Posterior vena cava (tissue), 2 donors: Measurements from ENCODE around the gene MARCHF2. TPM values are rescaled to one million over a fixed set of nuclear protein-coding genes. Genes with fewer than 3 reads are reported as not detected.

Experiments
- DNase-seq: peaks from one replicate; pipeline ENCODE4 v3.0.0-alpha.2; 2020; ENCODE audit warnings: low spot score
- intact Hi-C, 2 donors: fragments of 100-400 bp; cut with DNase I; formaldehyde crosslinking; loops; one replicate each; pipeline versions ENCODE4 v1.14.1 to v1.14.2; 2022 to 2023
- total RNA-seq, 2 donors: library from RNA; stranded (reverse); fragmentation: NEBNext Ultra II Directional; extraction: Animal tissue kit (Norgen Biotek cat#: 25700); gene quantifications; one replicate each; pipeline ENCODE4 v1.2.1, GENCODE V29; 2021
- donor health status: DM: yes; HTN: yes; CAD: no.
- donor health status: DM: yes; HTN: yes; CAD: no.

The MARCHF2 gene
- total RNA-seq, 2 donors from 2014 or later, result 50.3 to 57.6 TPM

GRCh38 chr19:8461376-8461775 lies 48.3 kb downstream of the MARCHF2 start:
- DNase-seq, result no peak
- intact Hi-C loops, result no loop called here

- intact Hi-C loops, result no loop called here
- no peak for DNase-seq
Observed at GRCh38 chr19:8461891-8462290, 48.8 kb downstream of the MARCHF2 start.

GRCh38 chr19:8462571-8462970 lies 49.5 kb downstream of the MARCHF2 start:
- intact Hi-C loops, result no loop called here
- DNase-seq, result no peak

- intact Hi-C loops, result no loop called here
- no peak for DNase-seq
Observed at GRCh38 chr19:8463365-8463764, 50.3 kb downstream of the MARCHF2 start.

- intact Hi-C loops, result no loop called here
- no peak for DNase-seq
Observed at GRCh38 chr19:8466018-8466417, 52.9 kb downstream of the MARCHF2 start.

DNA sequence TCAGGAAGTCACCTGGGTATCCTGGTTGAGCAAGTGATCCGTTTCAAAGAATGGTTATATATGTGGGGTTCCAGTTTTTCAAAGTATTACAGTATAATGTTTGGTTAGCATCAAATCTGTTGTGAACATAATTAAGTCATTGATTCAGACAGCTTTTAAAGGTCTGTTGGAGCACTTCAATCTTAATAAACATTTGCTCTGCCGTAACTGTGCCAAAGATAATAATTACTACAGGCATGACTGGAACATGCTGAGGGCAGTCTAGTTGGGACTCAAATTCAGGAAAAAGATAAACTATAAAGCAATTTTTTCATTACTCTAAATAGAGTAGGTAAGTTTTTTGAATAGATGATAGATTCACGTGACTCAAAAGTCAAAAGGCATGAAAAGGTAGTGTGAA lies 55.0 kb downstream of the MARCHF2 start:
- no peak for DNase-seq
- intact Hi-C loops, result no loop called here

DNA sequence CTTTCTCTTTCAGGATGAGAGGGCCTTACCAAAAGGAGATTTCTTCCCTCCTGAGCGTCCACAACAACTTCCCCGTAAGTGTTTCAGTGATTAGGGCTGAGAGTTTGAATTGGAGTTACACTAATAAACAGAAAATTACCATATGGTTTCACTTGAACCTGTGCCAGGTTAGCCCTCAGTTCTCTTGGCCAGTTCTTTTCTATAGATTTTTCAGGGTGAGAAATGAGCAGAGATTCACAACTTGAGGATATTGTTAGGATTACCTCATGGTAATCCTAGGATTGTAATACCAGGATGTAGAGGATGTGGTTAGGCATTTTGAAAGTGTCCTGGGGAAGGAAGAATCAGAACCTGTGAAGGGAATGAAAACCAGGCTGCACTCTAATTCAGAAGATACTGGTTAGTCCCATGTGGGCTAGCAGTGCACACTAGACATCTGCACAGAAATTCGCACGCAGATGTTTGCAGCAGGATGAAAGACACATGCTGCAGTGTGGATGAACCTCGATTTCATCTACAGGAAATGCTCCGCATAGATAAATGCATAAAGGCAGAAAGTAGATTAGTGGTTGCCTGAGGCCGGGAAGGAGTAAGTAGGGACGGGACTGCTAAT lies 55.8 kb downstream of the MARCHF2 start:
- DNase-seq, result no peak
- intact Hi-C loops, result no loop called here

GRCh38 chr19:8469613-8470368 lies 56.7 kb downstream of the MARCHF2 start:
- DNase-seq, result no peak
- intact Hi-C loops, result no loop called here

DNA sequence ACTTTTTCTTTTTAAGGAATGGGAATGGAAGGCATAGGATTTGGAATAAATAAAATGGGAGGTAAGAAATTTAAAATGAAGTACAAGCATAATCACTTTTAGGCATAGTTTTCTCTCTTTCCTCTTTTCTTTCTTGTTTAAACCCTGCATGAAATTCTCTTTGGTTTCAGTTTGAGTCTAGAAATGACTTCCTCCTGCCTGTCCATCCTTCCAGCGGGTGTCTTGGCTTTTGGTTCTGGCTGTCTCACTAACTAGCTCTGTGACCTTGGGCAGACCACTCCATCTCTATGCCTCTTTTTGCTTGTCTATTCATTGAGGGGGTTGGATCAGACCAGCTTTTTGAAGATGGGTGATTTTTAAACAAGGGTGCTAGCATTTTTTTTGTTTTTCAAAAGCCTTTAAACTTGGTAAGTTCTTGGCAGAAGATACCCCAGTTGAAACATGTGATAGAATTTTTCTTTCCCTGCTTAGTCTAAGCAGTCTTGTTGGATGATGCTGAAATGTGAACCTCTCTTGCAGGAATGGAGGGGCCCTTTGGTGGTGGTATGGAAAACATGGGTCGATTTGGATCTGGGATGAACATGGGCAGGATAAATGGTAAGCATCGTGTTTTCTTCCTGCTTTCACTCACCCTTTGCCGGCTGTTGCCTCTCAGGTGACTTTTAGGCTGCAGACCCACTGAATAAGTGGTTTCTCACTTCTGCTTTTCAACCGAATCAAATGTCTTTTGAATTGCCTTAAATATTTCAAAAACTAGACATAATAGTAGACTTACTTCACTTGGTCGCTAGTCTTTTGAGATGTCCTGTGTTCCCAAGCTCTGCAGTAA lies 60.8 kb downstream of the MARCHF2 start:
- DNase-seq, result no peak

GRCh38 chr19:8475005-8475404 lies 61.9 kb downstream of the MARCHF2 start:
- intact Hi-C loops, result no loop called here
- DNase-seq, result no peak

More for the DNA sequence above, 60.8 kb downstream of the MARCHF2 start:
- intact Hi-C loops, result no loop called here

DNA sequence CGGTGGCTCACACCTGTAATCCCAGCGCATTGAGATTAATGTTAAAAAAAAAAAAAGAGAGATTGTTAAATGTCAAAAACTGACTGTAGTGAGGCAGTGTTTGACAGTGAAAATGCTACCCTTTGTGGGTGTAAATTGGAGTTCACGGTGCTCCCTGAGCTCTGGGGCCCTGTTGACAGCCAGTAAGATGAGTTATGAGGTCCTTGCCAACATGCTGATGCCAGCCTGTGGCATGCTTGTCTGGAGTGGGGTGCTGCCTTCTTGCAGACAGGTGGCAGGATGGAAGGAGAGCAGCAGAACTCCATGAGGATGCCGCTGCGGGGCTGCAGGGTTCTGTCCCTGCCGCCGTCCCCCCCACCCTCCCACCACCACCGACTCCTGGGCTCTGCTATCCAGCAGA lies 63.4 kb downstream of the MARCHF2 start:
- no peak for DNase-seq
- intact Hi-C loops, result no loop called here

- intact Hi-C loops, result no loop called here
- DNase-seq, result no peak
Observed at GRCh38 chr19:8477889-8478288, 64.8 kb downstream of the MARCHF2 start.

DNA sequence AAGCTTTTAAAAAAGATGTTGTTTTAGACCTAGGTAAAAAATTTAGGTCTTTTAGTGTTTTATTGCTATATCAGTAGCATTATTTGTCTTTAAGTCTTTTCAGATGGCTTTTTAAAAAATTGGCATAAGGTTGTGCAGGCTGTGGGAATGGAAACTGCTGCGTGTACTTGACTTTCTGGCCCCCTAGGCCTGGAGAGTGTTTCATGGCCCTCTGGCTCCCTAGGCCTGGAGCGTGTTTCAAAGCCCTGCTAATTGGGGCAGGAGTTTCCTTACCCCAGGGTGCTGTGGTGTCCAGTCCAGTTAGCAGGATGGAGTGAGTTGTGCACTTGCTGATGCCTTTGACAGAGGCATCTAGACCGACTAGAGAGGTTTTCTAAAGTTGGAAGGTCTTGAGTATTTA lies 65.5 kb downstream of the MARCHF2 start:
- DNase-seq, result no peak
- intact Hi-C loops, result no loop called here

GRCh38 chr19:8481201-8481600 lies 68.1 kb downstream of the MARCHF2 start:
- intact Hi-C loops, result no loop called here
- no peak for DNase-seq

DNA sequence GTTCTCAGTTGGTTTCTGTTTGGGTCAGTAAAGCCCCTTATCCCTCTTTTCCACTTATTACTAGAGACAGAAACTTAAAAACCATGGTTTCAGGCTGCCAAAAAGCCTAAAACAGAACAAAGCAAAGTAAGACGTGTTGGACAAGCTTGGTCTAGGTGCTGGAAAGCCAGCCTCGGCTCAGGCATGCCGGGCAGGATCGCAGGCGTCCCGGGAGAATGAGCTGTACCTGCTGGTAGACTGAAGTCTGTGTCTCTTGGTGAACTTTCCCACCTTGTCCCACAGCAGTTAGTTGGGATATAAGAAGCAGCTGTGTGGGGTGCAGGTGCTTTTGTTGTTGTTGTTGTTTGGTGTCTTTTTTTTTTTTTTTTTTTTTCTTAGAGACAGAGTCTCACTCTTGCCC lies 68.5 kb downstream of the MARCHF2 start:
- no peak for DNase-seq
- intact Hi-C loops, result no loop called here

- DNase-seq, result peak; percentile 34
Observed at GRCh38 chr19:8482696-8483095, 69.6 kb downstream of the MARCHF2 start.

DNA sequence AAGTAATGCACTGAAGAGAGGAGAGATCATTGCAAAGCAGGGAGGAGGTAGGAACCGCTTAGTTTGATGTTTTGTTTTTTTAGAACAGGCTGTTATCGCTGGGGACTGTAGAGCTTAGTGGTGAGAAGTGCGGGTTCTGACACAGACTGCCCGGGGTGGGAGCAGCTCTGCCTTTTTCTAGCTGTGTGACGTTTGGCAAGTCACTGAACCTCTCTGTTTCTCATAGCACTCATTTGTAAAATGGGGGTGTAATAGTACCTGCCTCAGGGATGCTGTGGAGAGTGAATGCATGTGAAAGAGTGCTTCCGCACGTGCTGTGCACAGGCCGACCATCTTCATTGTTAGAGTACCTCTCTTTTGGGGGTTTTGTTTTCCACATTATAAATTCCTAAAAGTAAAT lies 70.1 kb downstream of the MARCHF2 start:
- DNase-seq, result peak; percentile 23
- intact Hi-C loops, result no loop called here

More at GRCh38 chr19:8482696-8483095, 69.6 kb downstream of the MARCHF2 start:
- intact Hi-C loops, result no loop called here

DNA sequence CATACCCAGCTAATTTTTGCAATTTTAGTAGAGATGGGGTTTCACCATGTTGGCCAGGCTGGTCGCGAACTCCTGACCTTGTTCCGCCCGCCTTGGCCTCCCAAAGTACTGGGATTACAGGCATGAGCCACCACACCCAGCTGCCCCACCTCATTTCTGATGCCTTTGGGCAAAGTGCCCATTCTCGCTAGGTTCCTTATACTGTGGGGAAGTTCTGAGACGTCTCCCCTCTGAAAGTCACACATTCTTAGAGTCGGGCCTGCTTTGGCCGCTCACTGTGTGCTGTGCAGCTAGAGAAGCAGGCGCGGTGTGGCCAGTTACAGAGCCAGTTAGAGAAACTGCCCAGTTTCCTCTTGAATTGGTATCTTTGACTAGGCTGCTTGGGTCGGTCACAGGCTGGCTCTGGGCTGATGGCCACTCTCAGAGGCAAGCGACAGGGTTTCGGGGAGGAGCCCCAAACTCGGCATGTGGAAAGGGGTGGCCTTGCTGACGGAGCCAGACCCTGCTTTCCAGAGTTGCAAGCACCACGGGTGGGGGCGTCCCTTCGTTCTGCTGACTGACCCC lies 71.3 kb downstream of the MARCHF2 start:
- DNase-seq, result peak; percentile 89
- intact Hi-C loops, result no loop called here

DNA sequence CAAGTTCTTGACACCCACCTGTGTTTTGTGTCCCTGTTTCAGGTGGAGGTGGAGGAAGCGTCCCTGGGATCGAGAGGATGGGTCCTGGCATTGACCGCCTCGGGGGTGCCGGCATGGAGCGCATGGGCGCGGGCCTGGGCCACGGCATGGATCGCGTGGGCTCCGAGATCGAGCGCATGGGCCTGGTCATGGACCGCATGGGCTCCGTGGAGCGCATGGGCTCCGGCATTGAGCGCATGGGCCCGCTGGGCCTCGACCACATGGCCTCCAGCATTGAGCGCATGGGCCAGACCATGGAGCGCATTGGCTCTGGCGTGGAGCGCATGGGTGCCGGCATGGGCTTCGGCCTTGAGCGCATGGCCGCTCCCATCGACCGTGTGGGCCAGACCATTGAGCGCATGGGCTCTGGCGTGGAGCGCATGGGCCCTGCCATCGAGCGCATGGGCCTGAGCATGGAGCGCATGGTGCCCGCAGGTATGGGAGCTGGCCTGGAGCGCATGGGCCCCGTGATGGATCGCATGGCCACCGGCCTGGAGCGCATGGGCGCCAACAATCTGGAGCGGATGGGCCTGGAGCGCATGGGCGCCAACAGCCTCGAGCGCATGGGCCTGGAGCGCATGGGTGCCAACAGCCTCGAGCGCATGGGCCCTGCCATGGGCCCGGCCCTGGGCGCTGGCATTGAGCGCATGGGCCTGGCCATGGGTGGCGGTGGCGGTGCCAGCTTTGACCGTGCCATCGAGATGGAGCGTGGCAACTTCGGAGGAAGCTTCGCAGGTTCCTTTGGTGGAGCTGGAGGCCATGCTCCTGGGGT lies 72.7 kb downstream of the MARCHF2 start:
- intact Hi-C loops, result no loop called here
- DNase-seq, result peak; percentile 79
